ENCODE results near the gene CCDC50. TPM values are rescaled to one million over a fixed set of nuclear protein-coding genes. Genes with fewer than 3 reads are reported as not detected.

The CCDC50 gene
- total RNA-seq, 1 donor from 2014 or later = 134 TPM

GRCh38 chr3:191424881-191425280 lies 95.7 kb downstream of the CCDC50 start:
- DNase-seq (ENCODE audit: low read depth) = no peak
- H3K4me3 ChIP-seq (ENCODE audit: low read depth, low read length) = no peak overlapping the region
- no peak for TF ChIP-seq CTCF (conservative IDR thresholded peaks at IDR 0.05; ENCODE audit: low read depth, low read length)

GRCh38 chr3:191425322-191425734 lies 96.1 kb downstream of the CCDC50 start:
- no peak for DNase-seq (ENCODE audit: low read depth)
- no peak overlapping the region for H3K4me3 ChIP-seq (ENCODE audit: low read depth, low read length)
- no peak for TF ChIP-seq CTCF (conservative IDR thresholded peaks at IDR 0.05; ENCODE audit: low read depth, low read length)

GRCh38 chr3:191426311-191426710 lies 97.1 kb downstream of the CCDC50 start:
- H3K4me3 ChIP-seq (ENCODE audit: low read depth, low read length) = no peak overlapping the region
- no peak for DNase-seq (ENCODE audit: low read depth)
- TF ChIP-seq CTCF (conservative IDR thresholded peaks at IDR 0.05; ENCODE audit: low read depth, low read length) = no peak

- no peak for TF ChIP-seq CTCF (conservative IDR thresholded peaks at IDR 0.05; ENCODE audit: low read depth, low read length)
- no peak for DNase-seq (ENCODE audit: low read depth)
- H3K4me3 ChIP-seq (ENCODE audit: low read depth, low read length) = no peak overlapping the region
Measured at GRCh38 chr3:191428177-191428576, 99.0 kb downstream of the CCDC50 start.

GRCh38 chr3:191430103-191430502 lies 100.9 kb downstream of the CCDC50 start:
- H3K4me3 ChIP-seq (ENCODE audit: low read depth, low read length) = no peak overlapping the region

GRCh38 chr3:191431160-191431822 lies 102.1 kb downstream of the CCDC50 start:
- no peak for TF ChIP-seq CTCF (conservative IDR thresholded peaks at IDR 0.05; ENCODE audit: low read depth, low read length)
- no peak overlapping the region for H3K4me3 ChIP-seq (ENCODE audit: low read depth, low read length)
- DNase-seq (ENCODE audit: low read depth) = no peak

More at GRCh38 chr3:191430103-191430502, 100.9 kb downstream of the CCDC50 start:
- TF ChIP-seq CTCF (conservative IDR thresholded peaks at IDR 0.05; ENCODE audit: low read depth, low read length) = no peak
- no peak for DNase-seq (ENCODE audit: low read depth)

- DNase-seq (ENCODE audit: low read depth) = no peak
- H3K4me3 ChIP-seq (ENCODE audit: low read depth, low read length) = no peak overlapping the region
- no peak for TF ChIP-seq CTCF (conservative IDR thresholded peaks at IDR 0.05; ENCODE audit: low read depth, low read length)
Measured at GRCh38 chr3:191432162-191432561, 103.0 kb downstream of the CCDC50 start.

Measured in epithelial cell of proximal tubule (primary cell).